Gastroesophageal sphincter (tissue), 3 donors: ENCODE measurements around the gene UBE2E2.

ENCODE experiments used
- EP300 ChIP-seq: sonication (generic); formaldehyde crosslinking; IDR thresholded peaks from one replicate; pipeline ENCODE4 v1.6.1; 2017; ENCODE audit warnings: antibody characterized with exemption, mild to moderate bottlenecking
- POLR2A ChIP-seq, 2 donors: fragments of 450-650 bp; IDR thresholded peaks; one replicate each; pipeline ENCODE4 v1.6.1; 2017; ENCODE audit warnings: antibody characterized with exemption in 2 of 2, mild to moderate bottlenecking in 2 of 2, moderate library complexity in 1 of 2
- POLR2AphosphoS5 ChIP-seq: sonication (generic); formaldehyde crosslinking; IDR thresholded peaks from one replicate; pipeline ENCODE4 v1.6.1; 2017; ENCODE audit warnings: antibody characterized with exemption
- TF ChIP-seq, protein P1 (sequence below), 4 experiments: fragments of 200-600 bp in 2 of 4; fragments of 450-650 bp in 2 of 4; sonication (generic) in 1 of 4; IDR thresholded peaks; one replicate each; pipeline ENCODE4 v1.5.1; 2017 to 2019; ENCODE audit warnings: antibody characterized with exemption in 4 of 4, mild to moderate bottlenecking in 2 of 4, moderate library complexity in 2 of 4

DNA sequence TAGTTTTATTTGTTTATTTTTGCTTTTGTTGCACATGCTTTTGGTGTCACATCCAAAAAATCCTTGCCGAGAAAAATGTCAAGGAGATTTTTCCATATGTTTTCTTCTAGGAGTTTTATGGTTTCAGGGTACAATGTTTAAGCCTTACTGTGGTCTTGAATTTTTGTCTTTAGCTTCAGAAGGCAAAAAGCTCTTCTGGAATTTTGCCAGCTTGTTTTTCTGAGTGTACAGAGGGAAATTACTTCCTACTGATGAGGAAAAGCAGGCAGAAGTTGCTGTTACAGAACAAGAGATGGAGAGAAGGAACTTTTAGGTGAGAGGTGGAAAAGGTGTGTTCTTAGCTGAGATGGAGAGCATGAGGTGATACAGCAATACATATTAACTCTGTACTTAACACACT is 59.6 kb downstream of the UBE2E2 start:
- TF ChIP-seq POLR2AphosphoS5 (no peak), EP300 (no peak), POLR2A (IDR thresholded peaks at IDR 0.05) (no peak)
- TF ChIP-seq, protein P1, sequence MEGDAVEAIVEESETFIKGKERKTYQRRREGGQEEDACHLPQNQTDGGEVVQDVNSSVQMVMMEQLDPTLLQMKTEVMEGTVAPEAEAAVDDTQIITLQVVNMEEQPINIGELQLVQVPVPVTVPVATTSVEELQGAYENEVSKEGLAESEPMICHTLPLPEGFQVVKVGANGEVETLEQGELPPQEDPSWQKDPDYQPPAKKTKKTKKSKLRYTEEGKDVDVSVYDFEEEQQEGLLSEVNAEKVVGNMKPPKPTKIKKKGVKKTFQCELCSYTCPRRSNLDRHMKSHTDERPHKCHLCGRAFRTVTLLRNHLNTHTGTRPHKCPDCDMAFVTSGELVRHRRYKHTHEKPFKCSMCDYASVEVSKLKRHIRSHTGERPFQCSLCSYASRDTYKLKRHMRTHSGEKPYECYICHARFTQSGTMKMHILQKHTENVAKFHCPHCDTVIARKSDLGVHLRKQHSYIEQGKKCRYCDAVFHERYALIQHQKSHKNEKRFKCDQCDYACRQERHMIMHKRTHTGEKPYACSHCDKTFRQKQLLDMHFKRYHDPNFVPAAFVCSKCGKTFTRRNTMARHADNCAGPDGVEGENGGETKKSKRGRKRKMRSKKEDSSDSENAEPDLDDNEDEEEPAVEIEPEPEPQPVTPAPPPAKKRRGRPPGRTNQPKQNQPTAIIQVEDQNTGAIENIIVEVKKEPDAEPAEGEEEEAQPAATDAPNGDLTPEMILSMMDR (IDR thresholded peaks at IDR 0.05), result no peak
